Transverse colon (tissue), 4 donors: ENCODE measurements around the gene MYO15B. TPM values are rescaled to one million over a fixed set of nuclear protein-coding genes. Genes with fewer than 3 reads are reported as not detected.
"Not testable (repeated sequence)": the region's sequence is repeated elsewhere in the genome, so short reads cannot be mapped to it uniquely, and the experiment has no call there.

Experiments used
- DNase-seq: peaks from one replicate; pipeline ENCODE4 v3.0.0-alpha.2; 2019
- H3K27ac ChIP-seq, 4 donors: fragments of 200-600 bp; sonication (generic); 2 replicates each; pipeline ENCODE4 v1.5.1; 2016 to 2018; ENCODE audit warnings: inconsistent platforms in 4 of 4
- H3K27me3 ChIP-seq: fragments of 200-600 bp; sonication (generic); 2 replicates; pipeline ENCODE4 v1.5.1; 2017; ENCODE audit warnings: inconsistent platforms
- H3K36me3 ChIP-seq, 4 donors: fragments of 200-600 bp; sonication (generic); 2 replicates each; pipeline ENCODE4 v1.5.1; 2017 to 2019; ENCODE audit warnings: inconsistent platforms in 4 of 4
- H3K4me1 ChIP-seq, 4 donors: fragments of 200-600 bp; sonication (generic); 2 replicates each; pipeline ENCODE4 v1.5.1; 2017 to 2020; ENCODE audit warnings: inconsistent platforms in 4 of 4
- H3K4me3 ChIP-seq, 4 donors: fragments of 200-600 bp; sonication (generic); 1 replicate in 1 of 4; 2 replicates in 3 of 4; pipeline versions ENCODE4 v1.5.1 to v1.6.1; 2017 to 2019; ENCODE audit warnings: inconsistent platforms in 4 of 4
- H3K9me3 ChIP-seq, 2 donors: fragments of 200-600 bp; sonication (generic); 2 replicates each; pipeline ENCODE4 v1.5.1; 2017 to 2019; ENCODE audit warnings: inconsistent platforms in 2 of 2
- EP300 ChIP-seq: sonication (generic); formaldehyde crosslinking; IDR thresholded peaks from one replicate; pipeline ENCODE4 v1.6.1; 2017; ENCODE audit warnings: antibody characterized with exemption, low read depth
- POLR2A ChIP-seq: fragments of 450-650 bp; IDR thresholded peaks from one replicate; pipeline ENCODE4 v1.6.1; 2016; ENCODE audit warnings: antibody characterized with exemption, mild to moderate bottlenecking, moderate library complexity
- POLR2AphosphoS5 ChIP-seq, 3 donors: sonication (generic); formaldehyde crosslinking; IDR thresholded peaks; one replicate each; pipeline ENCODE4 v1.6.1; 2016; ENCODE audit warnings: antibody characterized with exemption in 3 of 3
- WGBS, 2 donors: methylation state at CpG; one replicate each; pipeline ENCODE4 v1.1.5; 2018; ENCODE audit warnings: low coverage in 1 of 2; 5-methylcytosine and 5-hydroxymethylcytosine counted together
- in situ Hi-C, 4 donors: fragments of 200-750 bp; cut with MboI; loops; one replicate each; pipeline versions ENCODE4 v1.15.0 to v1.15.1; 2017; ENCODE audit warnings: low sequenced_read_pairs in 3 of 4, low pct_ligation_motif_present in 1 of 4, low pct_unique_long_range_greater_than_20kb in 1 of 4
- intact Hi-C: fragments of 100-400 bp; cut with DNase I; formaldehyde crosslinking; loops from one replicate; pipeline ENCODE4 v1.15.1; 2023; ENCODE audit warnings: low total_unique reads
- total RNA-seq, 4 donors: library from RNA; depleted of rRNA; stranded (reverse); fragments of >200 nt; gene quantifications; one replicate each; pipeline ENCODE4 v1.1.0, GENCODE V29; 2016
- TF ChIP-seq, protein P1 (sequence below), 5 experiments: fragments of 200-600 bp in 3 of 5; fragments of 450-650 bp in 2 of 5; sonication (generic) in 3 of 5; IDR thresholded peaks; 1 replicate in 2 of 5; 2 replicates in 3 of 5; pipeline ENCODE4 v1.5.1; 2016 to 2017; ENCODE audit warnings: antibody characterized with exemption in 5 of 5, inconsistent platforms in 3 of 5, mild to moderate bottlenecking in 2 of 5, moderate library complexity in 1 of 5

The MYO15B gene
- total RNA-seq, 4 donors from 2014 or later: 59.3 to 1,778 (median 829) TPM

DNA sequence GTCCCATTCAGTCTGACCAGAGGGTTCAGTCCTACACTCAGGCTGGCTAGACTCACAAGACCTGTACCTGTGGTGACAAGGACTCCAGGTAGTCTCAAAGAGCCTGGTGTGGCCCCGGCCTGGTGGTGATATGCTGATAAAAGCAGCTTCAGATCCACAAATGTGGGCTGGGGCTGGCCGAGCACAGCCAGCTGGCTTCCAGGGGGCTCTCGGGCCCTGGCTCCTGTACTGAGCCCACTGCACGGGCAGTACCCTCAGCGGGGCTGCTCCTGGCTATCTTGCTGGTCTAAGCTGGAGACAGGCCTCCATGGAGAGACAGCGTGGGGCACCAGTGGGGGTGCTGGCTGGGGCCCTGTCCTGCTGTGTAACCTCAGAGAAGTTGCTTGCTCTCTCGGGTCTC, 50.0 kb downstream of the MYO15B start:
- DNase-seq: no peak
- WGBS, 2 donors: 86% methylated on average over 6 of the region's 7 CpGs; no CpG with 5 or more reads in 1 of the 2 donors
- TF ChIP-seq, protein P1, sequence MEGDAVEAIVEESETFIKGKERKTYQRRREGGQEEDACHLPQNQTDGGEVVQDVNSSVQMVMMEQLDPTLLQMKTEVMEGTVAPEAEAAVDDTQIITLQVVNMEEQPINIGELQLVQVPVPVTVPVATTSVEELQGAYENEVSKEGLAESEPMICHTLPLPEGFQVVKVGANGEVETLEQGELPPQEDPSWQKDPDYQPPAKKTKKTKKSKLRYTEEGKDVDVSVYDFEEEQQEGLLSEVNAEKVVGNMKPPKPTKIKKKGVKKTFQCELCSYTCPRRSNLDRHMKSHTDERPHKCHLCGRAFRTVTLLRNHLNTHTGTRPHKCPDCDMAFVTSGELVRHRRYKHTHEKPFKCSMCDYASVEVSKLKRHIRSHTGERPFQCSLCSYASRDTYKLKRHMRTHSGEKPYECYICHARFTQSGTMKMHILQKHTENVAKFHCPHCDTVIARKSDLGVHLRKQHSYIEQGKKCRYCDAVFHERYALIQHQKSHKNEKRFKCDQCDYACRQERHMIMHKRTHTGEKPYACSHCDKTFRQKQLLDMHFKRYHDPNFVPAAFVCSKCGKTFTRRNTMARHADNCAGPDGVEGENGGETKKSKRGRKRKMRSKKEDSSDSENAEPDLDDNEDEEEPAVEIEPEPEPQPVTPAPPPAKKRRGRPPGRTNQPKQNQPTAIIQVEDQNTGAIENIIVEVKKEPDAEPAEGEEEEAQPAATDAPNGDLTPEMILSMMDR (IDR thresholded peaks at IDR 0.05): no peak
- TF ChIP-seq EP300 (no peak), POLR2A (no peak), POLR2AphosphoS5 (IDR thresholded peaks at IDR 0.05) (no peak)
- Histone ChIP-seq H3K4me3 (no peak overlapping the region), H3K27me3 (no peaks in the 10 kb centered on the region), H3K4me1 (peaks cover 13 to 59% (median 52%) of the 10 kb centered on the region in 4 donors), H3K36me3 (no peaks in the 10 kb centered on the region), H3K9me3 (no peaks in the 10 kb centered on the region), H3K27ac (peak overlapping the region in 1 of 4 donors; percentile 27)
- intact Hi-C loops: no loop called here
- in situ Hi-C loops: no loop called here

- H3K27ac ChIP-seq, DNase-seq, in situ Hi-C loops, H3K4me3 ChIP-seq, H3K9me3 ChIP-seq, H3K36me3 ChIP-seq, intact Hi-C loops, H3K27me3 ChIP-seq: not testable (repeated sequence)
- H3K4me1 ChIP-seq: peaks cover 18 to 59% (median 50%) of the 10 kb centered on the region in 4 donors
- 96% methylated on average over 12 of the region's 12 CpGs; no CpG with 5 or more reads in 1 of the 2 donors for WGBS, 2 donors
These were observed 50.4 kb downstream of the MYO15B start for GRCh38 chr17:75638039-75638438.

- Histone ChIP-seq H3K4me1 (peaks cover 13 to 53% (median 45%) of the 10 kb centered on the region in 4 donors), H3K27ac (no peak overlapping the region), H3K27me3 (no peaks in the 10 kb centered on the region), H3K9me3 (no peaks in the 10 kb centered on the region), H3K36me3 (no peaks in the 10 kb centered on the region), H3K4me3 (no peak overlapping the region)
- TF ChIP-seq EP300: no peak
- no peak for TF ChIP-seq POLR2A
- TF ChIP-seq, protein P1 (IDR thresholded peaks at IDR 0.05): no peak
- TF ChIP-seq POLR2AphosphoS5 (IDR thresholded peaks at IDR 0.05): no peak
- in situ Hi-C loops (no loop called here), intact Hi-C loops (no loop called here)
- 93% methylated on average over 13 of the region's 13 CpGs; no CpG with 5 or more reads in 1 of the 2 donors for WGBS, 2 donors
- no peak for DNase-seq
These were observed 51.3 kb downstream of the MYO15B start for GRCh38 chr17:75638893-75639292.

- Histone ChIP-seq H3K4me3 (no peak overlapping the region), H3K36me3 (no peaks in the 10 kb centered on the region), H3K9me3 (no peaks in the 10 kb centered on the region), H3K27ac (peak overlapping the region in 1 of 4 donors; percentile 16), H3K4me1 (peaks cover 9 to 50% (median 40%) of the 10 kb centered on the region in 4 donors), H3K27me3 (no peaks in the 10 kb centered on the region)
- intact Hi-C loops: no loop called here
- WGBS, 2 donors: 80% methylated on average over 3 of the region's 3 CpGs; no CpG with 5 or more reads in 1 of the 2 donors
- TF ChIP-seq, protein P1 (IDR thresholded peaks at IDR 0.05): no peak
- TF ChIP-seq POLR2A (no peak), EP300 (no peak)
- in situ Hi-C loops: no loop called here
- no peak for DNase-seq
These were observed 51.7 kb downstream of the MYO15B start for GRCh38 chr17:75639327-75639726.
